ENCODE data around the gene PIEZO1.
"Not testable (repeated sequence)": the region's sequence is repeated elsewhere in the genome, so short reads cannot be mapped to it uniquely, and the experiment has no call there.

Gene PIEZO1

DNA sequence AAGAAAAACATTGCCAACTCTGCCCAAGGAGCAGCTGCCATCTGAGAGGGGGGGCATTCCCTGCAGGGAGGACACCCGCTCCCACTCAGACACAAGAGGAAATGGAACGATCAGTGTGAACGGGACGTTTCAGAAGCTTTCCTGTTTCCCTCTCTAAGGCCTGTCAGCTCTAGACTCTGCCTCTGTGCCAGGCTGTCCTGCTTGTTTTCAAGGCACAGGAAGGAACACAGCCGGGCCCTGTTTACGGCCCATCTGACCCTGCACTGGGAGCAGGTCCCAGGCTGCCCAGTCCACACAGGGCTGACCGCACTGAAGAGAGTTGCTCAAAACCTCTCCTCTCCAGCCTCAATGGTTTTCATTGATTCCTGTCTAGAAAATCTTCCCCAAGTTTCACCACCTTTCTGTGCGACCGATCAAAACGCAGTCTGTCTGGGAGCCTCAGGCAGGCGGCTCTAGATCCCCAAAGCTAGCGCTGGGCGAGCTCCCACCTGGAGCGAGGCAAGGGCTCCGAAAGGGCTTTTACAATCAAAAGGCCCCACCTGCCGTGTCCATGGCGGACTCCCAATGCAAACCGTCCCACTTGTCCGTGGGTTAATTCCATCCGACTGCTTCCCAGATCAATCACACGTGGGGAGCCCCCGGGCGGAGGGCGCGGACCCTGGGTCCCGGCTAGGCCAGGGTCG lies 1.5 kb downstream of the PIEZO1 start:
- no peak for DNase-seq (ENCODE audit: low read depth in 2 of 2)

DNA sequence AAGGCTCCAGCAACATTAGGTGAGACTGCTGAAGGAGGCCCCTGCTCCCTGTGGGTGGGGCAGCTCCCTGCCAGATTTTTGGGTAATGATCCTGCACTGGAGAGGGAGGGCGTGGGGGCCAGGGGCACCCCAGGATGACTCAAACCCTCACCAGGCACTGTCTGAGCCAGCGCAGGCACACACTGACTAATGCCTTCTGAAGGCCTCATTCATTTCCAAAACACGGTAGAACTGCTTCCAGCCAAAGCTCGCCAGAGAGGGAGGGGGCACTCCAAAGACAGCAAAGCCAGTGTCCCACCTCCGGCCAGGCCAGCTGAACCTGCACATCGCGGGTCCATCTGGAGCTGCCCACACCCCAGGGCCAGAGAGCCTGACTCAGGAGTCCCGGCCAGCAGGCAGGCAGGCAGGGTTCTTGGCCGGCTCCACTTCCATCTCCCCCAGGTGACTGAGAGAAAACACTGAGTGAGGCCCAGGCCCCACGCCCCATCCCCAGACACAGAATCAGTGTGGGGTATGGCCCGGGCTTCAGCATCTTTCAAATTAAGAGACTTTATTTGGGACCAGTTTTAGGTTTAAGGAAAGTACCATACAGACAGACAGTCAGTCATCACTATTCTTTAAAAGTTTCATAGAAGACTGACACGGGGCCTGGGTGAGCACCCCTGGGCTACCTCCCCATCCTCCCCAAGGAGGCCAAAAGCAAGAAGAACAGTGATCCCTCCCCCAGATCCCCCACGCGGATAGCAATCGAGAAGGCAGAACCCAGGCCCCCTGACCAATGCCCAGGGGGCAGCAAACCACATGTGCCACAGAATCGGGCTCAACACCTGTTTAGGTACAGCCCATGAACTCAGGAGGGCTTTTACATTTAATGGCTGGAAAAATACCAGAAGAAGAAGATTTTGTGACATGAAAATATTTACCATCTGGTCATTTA lies 2.3 kb downstream of the PIEZO1 start:
- peak; percentile 77 to 79 for DNase-seq (ENCODE audit: low read depth in 2 of 2)

DNA sequence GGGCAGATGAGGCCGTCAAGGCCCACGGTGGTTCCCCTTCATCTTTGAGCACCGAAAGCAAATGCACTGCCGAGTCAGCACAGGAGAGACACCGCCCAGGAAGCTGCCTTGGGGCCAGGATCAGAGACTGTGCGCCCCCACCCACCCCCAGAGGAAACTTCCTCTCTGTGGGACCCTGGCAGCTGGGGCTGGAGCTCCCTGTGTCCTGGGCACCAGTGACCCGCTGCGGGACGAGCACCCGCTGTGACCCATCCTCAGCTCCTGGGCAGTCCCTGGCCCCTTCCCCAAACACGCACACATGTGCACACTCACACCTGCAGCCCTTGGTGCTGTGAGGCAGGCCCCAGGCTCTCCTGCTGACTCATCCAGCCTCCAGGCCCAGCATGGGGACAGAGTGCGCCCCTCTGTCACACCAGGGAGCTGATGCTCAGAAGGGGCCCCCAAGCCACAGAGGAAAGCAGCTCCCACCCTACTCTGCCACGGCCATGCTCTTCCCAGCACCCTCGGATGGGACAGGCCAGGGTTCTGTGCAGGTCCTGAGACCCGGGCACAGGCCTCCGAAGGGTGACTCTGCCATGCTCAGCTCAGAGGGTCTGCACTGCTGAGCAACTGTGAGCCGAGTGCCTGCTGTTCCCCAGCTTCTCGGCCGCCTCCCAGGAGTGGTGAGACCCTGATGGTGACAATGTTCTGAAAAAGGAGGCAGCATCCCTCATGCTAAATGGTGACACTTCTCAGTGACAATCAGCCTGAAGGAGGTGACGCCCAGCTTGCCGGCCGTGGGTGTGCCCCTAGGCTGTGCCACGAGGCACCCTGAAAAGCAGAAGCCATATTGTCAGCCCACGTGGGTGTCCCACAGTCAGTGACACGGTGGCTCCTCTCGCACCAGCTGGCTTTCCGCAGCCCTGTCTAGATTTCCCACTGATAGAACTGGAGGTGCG lies 3.6 kb downstream of the PIEZO1 start:
- DNase-seq (ENCODE audit: low read depth in 2 of 2) = peak in 1 of 2 donors; percentile 55

DNA sequence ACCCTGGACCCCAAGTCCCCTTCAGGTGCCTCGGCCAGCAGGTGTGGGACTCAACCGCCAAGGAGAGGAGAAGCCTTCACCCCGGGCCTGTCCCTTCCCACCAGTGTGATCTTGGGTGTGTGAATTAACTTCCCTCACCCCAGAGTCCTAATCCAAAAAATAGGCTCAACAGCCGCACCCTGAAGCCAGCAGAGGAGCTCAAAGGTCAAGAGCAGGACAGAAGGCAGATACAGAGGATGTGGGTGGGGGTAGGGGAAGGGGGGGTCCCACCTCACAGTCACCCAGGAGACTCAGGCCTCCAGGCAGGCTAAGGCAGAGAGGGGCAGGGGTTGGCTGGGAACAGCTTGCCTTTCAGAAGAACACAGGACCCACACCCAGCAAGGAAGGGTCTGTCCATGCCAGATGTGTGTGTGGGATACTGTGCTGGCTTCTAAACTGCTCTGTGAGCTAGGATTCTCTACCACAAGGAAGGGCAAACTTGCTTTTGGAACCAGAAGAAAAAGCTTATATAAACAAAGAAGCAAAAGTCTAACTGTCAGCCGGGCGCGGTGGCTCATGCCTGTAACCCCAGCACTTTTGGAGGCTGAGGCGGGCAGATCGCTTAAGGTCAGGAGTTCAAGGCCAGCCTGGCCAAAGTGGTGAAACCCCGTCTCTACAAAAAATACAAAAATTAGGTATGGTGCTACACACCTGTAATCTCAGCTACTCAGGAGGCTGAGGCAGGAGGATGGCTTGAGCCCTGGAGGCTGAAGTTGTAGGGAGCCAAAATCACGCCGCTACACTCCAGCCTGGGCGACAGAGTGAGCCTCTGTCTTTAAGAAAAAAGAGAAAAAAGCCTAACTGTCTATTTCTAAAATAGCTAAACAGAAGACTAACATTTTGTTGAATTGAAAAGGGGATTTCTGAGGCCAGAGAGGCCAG lies 4.6 kb downstream of the PIEZO1 start:
- DNase-seq (ENCODE audit: low read depth in 2 of 2) = no peak

DNA sequence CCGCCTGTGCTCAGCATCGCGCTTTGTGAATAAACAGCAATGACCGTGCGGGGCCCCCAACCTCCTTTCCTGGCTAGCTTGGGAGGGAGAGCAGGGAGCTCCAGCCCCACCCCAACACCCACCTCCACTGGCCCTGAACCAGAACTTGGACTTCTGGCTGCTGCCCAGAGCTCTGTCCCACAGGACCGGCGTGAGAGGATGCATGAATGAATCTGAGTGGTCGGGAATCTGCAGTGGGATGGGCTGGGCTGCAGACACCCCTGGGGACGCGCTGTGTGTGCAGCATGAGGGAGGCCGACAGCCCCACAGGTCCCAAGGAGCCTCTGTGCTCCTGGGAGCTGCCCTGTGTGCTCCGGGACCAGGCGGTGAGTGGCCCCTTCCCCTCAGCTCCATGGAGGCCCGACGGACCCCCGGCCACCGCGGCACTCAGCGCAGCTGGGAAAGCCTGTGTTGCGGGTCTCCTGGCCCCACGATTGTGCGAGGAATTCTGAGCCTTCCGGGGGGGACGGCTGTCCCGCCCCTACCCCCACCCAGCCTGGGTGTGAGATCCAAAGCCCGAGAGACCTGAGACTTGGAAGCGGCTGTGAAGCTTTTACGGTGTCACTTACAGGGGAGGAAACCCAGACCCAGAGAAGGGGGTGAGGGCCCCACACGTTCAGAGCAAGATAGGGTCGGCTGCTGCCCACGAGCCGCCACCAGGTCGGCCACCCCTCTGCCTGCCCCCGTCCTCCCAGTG lies 5.4 kb downstream of the PIEZO1 start:
- no peak for DNase-seq (ENCODE audit: low read depth in 2 of 2)

DNA sequence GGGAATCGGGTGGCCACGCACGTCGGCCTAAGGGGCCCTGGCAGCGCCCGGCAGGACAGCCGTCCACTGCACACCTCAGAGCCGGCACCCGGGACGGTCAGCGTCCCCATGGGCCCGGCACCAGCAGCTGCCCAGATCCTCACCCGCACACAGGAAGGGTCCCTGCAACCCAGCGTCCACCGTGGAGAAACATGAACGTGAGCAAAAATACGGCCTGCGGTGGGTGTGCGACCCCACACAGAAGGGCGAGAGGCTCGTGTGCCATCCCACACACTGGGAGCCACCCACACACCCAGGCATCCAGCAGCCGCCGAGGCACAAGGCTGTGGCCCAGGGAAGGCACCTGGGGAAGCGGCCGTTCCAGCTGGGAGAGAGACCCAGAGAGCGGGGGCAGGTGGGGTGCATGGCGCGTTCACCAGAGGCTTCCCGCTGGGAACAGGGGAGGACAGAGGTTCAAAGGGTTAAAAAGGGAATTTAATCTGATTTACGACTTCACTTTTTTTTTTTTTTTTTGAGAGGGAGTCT lies 6.4 kb downstream of the PIEZO1 start:
- no peak for DNase-seq (ENCODE audit: low read depth in 2 of 2)

DNA sequence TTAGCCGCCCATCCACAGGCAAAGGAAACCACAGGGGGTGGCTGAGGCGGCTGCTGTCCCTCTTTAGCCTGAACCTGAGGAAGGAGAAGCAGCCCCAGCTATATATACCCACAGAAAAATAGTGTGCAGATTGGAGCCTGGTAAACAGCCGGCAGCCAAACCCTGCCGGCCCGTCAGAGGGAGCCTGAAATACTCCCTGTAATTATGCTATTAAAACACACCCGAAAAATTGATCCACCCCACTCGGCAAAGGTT lies 6.8 kb downstream of the PIEZO1 start:
- DNase-seq (ENCODE audit: low read depth in 2 of 2) = no peak

DNA sequence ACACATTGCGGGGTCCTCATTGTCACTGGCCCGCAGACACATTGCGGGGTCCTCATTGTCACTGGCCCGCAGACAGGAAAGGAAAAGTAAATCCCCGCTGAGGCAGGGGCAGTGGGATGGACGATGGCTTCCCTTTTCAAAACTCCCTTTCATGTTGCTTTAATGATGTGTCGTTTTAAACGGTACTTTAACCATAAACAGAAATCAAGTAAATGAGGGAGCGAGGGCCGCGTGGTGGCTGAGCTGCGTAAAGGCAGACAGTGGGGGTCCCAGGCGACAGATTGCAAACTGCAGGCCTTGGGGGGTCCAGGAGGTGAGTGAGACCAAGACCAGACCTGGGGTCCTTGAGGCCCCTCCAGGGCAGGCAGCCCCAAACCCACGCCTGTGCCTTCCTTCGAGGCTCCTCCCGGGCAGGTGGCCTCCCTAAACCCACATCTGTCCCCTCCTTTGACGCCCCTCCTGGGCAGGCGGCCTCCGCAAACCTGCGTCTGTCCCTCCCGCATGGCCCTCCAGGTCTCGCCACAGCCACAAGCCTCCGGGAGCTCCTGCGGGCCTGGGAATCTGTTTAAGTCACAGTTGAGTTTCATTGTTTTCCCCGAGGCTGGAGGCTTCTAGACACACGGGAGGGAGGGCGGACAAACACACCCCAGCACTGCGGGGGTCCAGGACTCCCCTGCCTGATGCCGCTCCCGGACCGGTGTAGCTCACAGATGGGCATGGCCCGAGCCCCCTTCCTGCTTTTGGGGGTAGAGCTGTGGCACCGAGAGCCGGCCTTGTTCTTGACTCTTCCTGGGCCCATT lies 7.3 kb downstream of the PIEZO1 start:
- no peak for DNase-seq (ENCODE audit: low read depth in 2 of 2)

DNA sequence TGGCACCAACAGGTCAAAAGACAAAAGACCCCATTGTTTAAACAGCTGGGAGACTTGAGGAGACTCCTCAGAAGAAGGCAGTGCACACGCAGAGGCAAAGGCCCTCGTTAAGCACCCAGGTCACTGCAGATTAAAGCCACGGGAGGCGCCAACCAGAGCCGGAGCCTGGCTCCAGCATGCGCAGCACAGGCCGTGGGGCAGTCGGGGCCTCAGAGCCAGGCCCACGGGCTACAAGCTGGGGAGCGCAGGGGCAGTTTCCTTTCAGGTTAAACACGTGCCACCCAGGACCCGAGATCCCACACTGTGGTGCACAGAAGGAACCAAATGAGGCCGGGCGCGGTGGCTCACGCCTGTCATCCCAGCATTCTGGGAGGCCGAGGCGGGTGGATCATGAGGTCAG lies 9.2 kb downstream of the PIEZO1 start:
- no peak for DNase-seq (ENCODE audit: low read depth in 2 of 2)

DNA sequence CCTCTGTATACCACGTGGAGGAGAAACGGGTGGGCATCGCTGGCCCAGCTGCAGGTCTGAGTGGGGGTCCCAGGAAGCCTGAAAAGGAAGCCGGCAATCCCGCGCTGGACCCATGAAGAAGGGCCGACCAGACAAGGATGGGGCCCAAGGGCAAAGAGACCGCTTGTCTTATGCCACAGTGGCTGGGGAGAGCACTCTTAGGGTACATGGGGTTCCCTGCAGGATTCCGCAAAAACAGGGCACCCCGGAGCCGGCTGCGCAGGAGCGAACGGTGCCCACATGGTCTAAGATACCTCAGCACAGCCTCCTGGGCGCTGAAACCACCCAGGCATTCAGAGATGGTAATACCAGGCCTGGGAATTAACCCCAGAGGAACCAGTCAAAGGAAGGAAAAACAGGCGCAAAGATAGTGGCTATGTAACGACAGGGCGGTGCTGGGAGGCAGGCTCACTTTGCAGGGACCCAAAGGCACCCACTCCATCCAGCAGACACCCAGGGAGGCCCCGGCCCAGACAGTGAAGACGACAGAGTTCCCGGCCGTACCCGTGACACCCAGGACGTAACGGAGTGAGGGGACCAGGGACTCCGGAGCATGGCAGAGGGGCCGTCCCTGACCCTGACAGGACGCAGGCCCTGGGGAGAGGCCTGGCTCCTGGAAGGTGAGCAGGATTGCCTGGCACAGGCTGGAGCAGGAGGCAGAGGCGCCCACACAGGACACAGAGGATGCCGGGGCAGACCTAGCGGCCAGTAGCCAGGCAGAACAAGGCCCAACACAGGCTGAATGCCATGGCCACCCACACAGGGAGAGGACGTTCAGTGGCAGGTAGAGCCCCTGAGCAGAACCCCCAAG lies 10.3 kb downstream of the PIEZO1 start:
- DNase-seq (ENCODE audit: low read depth in 2 of 2) = no peak

DNA sequence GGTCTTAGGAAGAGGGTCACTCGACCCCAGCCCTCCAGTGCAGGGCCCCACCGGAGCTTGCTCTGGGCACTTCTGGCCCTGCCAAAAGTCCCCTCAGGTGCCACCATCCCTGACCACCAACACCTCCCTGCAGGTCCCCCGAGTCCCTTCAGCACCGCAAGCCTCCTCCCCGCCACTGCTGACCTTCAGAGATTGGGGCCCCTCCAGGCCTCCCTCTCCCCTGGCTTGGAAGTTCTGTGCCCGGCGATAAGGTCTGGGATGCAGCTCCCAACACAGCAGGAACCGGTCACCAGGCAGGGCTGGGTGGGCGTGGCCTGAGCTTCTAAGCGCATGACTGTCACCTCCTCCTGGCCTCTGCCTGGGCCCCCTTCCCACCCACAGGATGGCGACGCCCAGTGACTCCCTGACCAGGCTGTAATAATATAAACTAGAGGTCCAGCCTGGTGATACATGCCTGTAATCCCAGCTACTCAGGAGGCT lies 11.2 kb downstream of the PIEZO1 start:
- no peak for DNase-seq (ENCODE audit: low read depth in 2 of 2)

DNA sequence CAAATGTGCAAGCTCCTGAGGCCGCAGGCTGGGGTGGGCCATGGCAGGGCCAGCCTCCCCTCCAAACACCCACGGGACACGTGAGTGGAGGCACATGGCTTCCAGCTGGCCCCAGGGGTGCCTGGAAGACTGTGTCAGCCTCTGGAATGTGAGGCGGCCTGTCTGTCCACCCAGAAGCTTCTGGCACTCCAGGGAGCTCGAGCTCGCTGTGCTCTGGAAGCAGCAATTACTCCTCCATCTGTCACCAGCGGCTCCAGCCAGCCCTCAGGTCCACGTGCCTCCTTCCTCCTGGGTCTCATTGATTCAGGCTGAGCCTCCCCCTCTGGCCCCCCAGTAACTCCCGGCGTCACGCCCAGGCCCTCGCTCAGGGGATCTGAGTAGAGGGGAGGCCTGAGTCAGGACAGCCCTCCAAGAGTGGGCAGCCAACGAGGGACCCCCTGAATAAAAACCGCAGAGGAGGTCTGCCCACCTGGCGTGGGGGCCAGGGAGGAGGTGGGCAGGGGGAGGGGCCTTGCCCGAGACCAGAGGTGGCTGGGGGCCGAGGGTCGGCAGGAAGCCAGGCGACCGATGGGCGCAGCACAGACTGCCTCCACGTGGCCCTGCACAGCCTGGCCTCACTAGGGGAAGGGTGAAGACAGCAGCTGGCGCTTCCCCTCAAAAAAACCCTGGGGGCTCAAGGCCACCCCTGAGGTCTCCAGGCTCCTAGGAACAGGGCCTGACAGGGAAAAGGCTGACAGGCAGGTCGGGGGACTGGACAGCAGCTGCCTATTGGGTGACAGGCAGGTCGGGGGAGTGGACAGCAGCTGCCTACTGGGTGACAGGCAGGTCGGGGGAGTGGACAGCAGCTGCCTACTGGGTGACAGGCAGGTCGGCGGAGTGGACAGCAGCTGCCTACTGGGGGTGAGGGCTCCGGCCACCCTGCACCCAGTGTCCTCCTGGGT lies 11.9 kb downstream of the PIEZO1 start:
- DNase-seq (ENCODE audit: low read depth in 2 of 2) = no peak

DNA sequence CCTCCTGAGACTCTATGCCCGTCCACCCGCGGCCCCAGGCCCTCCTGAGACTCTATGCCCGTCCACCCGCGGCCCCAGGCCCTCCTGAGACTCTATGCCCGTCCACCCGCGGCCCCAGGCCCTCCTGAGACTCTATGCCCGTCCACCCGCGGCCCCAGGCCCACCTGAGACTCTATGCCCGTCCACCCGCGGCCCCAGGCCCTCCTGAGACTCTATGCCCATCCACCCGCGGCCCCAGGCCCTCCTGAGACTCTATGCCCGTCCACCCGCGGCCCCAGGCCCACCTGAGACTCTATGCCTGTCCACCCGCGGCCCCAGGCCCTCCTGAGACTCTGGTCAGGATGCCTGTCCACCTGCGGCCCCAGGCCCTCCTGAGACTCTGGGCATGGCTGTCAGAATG lies 13.2 kb downstream of the PIEZO1 start:
- DNase-seq (ENCODE audit: low read depth in 2 of 2) = not testable (repeated sequence)

DNA sequence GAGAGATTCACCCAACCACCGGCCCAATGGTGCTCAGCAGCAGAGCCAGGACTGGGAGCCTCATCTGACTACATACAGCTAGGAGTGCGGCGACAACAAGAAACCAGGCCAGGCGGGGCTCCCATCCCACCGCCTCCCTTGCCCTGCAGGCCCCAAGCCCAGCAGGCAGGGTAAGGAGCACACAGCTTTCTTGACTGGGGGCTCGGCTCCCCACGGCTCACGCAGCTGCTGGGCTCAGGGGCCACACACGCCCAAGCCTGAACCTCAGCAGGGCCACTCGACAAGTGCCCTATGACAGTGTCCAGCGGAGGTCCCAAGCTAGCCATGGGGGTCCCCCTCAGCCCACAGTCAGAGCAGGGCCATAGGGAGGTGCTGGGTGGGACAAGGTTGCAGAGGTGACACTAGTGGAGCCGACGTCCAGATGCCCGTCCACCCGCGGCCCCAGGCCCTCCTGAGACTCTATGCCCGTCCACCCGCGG lies 13.7 kb downstream of the PIEZO1 start:
- no peak for DNase-seq (ENCODE audit: low read depth in 2 of 2)

DNA sequence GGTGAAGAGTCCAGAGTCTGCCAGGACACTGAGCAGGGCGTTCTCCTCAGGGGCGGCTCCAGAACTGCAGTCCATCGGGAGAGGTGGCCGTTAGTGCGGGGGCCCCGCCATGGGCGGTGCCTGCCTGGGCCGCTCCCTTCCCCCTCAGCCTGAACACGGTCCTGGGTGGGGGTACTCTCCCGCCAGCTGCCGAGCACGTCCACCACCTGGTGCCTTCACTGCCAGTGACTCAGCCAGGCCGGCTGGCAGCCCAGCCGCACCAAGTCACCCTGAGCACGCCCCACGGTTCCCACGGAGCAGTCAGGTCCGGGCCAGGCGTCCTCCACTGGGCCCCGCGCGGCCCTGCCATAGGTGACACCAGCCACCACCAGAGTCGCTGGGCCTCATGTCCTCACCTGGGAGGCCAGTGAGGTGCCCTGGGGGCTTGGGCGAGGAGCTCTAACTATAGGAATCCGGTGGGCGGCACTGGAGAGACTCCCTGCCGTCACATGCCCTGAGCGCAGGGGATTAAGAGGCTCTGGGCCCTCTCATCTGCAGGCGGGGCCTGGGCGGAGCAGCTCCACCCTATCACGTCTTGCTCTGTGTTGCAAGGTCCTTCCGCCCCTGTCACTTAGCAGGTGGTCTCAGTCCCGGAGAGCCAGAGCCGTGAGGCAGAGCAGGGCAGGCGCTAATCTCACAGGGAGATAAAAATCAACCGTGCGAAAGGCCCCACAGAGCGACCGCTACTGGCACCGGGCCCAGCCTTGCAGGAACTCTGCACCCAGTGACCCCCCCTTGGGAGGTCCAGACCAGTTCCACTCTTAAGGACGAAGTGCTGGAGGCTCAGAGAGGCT lies 14.3 kb downstream of the PIEZO1 start:
- no peak for DNase-seq (ENCODE audit: low read depth in 2 of 2)
